Ureter (tissue), 1 donor: Measurements from ENCODE around the gene TMEM132C. TPM values are rescaled to one million over a fixed set of nuclear protein-coding genes. Genes with fewer than 3 reads are reported as not detected.

Source experiments
- DNase-seq: peaks from one replicate; pipeline ENCODE4 v3.0.0-alpha.2; 2020; ENCODE audit warnings: low spot score
- total RNA-seq: library from RNA; stranded (reverse); gene quantifications from one replicate; pipeline ENCODE4 v1.2.4, GENCODE V29; 2023
- donor health status: DM: yes; HTN: yes; CAD: no.

TMEM132C gene
- total RNA-seq, 1 donor from 2014 or later = 12.6 TPM

GRCh38 chr12:128612150-128612850 is 345.3 kb downstream of the TMEM132C start:
- DNase-seq = no peak

- no peak for DNase-seq
Measured at GRCh38 chr12:128613837-128614590, 347.0 kb downstream of the TMEM132C start.

GRCh38 chr12:128617304-128617833 is 350.4 kb downstream of the TMEM132C start:
- DNase-seq = no peak

GRCh38 chr12:128619263-128619662 is 352.3 kb downstream of the TMEM132C start:
- DNase-seq = no peak

- DNase-seq = no peak
Measured at GRCh38 chr12:128621304-128621703, 354.3 kb downstream of the TMEM132C start.

- DNase-seq = no peak
Measured at GRCh38 chr12:128623748-128624147, 356.8 kb downstream of the TMEM132C start.

- no peak for DNase-seq
Measured at GRCh38 chr12:128626808-128627320, 359.9 kb downstream of the TMEM132C start.

- no peak for DNase-seq
Measured at GRCh38 chr12:128627659-128628058, 360.7 kb downstream of the TMEM132C start.

GRCh38 chr12:128629979-128630378 is 363.0 kb downstream of the TMEM132C start:
- no peak for DNase-seq

- no peak for DNase-seq
Measured at GRCh38 chr12:128637642-128638606, 371.0 kb downstream of the TMEM132C start.

GRCh38 chr12:128639089-128639488 is 372.1 kb downstream of the TMEM132C start:
- no peak for DNase-seq

GRCh38 chr12:128643155-128643554 is 376.2 kb downstream of the TMEM132C start:
- DNase-seq = no peak

- DNase-seq = no peak
Measured at GRCh38 chr12:128644664-128645296, 377.8 kb downstream of the TMEM132C start.

GRCh38 chr12:128649902-128650301 is 382.9 kb downstream of the TMEM132C start:
- no peak for DNase-seq

GRCh38 chr12:128652136-128652751 is 385.3 kb downstream of the TMEM132C start:
- no peak for DNase-seq

- DNase-seq = no peak
Measured at GRCh38 chr12:128654468-128654867, 387.5 kb downstream of the TMEM132C start.

- DNase-seq = no peak
Measured at GRCh38 chr12:128657378-128657777, 390.4 kb downstream of the TMEM132C start.

- DNase-seq = no peak
Measured at GRCh38 chr12:128660532-128661225, 393.7 kb downstream of the TMEM132C start.

- DNase-seq = no peak
Measured at GRCh38 chr12:128661226-128661569, 394.2 kb downstream of the TMEM132C start.

GRCh38 chr12:128662101-128662500 is 395.1 kb downstream of the TMEM132C start:
- no peak for DNase-seq
